LNCAP (cell line): ENCODE data around the gene TELO2.

Experiments used
- TF ChIP-seq, protein P1 (sequence below): fragments of 450-650 bp; IDR thresholded peaks from 2 replicates; pipeline ENCODE4 v1.5.1; 2017; ENCODE audit warnings: mild to moderate bottlenecking

The TELO2 gene

GRCh38 chr16:1511662-1512569, 18.8 kb downstream of the TELO2 start:
- TF ChIP-seq, protein P1, sequence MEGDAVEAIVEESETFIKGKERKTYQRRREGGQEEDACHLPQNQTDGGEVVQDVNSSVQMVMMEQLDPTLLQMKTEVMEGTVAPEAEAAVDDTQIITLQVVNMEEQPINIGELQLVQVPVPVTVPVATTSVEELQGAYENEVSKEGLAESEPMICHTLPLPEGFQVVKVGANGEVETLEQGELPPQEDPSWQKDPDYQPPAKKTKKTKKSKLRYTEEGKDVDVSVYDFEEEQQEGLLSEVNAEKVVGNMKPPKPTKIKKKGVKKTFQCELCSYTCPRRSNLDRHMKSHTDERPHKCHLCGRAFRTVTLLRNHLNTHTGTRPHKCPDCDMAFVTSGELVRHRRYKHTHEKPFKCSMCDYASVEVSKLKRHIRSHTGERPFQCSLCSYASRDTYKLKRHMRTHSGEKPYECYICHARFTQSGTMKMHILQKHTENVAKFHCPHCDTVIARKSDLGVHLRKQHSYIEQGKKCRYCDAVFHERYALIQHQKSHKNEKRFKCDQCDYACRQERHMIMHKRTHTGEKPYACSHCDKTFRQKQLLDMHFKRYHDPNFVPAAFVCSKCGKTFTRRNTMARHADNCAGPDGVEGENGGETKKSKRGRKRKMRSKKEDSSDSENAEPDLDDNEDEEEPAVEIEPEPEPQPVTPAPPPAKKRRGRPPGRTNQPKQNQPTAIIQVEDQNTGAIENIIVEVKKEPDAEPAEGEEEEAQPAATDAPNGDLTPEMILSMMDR = no peak

DNA sequence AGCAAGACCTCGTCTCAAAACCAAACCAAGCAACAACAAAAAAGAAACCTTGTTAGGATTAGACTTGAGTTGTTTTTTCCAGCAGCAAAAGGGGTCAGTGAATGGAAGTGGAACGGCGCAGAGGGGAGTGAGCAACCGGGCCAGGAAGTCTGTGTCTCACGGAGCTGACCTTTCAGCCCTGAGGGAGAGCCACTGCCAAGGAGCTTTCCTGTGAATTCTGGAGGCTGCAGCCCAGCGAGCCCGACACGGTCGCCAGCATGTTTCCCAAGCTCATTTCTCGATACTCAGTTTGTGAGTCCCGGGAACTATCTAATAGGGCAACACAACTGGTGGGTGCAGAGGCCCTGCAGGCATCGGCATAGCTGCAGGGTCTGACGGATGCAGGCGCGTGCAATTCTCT, 19.6 kb downstream of the TELO2 start:
- TF ChIP-seq, protein P1 = no peak

DNA sequence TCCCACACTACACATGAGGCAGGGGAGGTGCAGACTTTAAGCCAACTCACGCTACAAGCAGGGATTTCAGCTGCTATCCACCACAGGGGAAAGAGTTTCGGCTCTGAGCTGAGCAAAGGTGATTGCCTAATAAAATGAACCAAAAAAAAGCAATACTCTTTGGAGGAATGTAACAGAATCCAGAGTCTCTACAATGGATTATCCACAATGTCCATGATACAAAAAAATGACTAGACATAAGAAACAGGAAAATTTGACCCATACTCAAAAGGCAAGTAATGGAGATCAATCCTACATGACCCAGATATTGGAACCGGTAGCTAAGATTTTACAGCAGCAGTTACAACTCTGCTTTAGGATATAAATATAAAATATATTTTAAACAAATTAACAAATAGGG, 21.3 kb downstream of the TELO2 start:
- TF ChIP-seq, protein P1 = no peak

DNA sequence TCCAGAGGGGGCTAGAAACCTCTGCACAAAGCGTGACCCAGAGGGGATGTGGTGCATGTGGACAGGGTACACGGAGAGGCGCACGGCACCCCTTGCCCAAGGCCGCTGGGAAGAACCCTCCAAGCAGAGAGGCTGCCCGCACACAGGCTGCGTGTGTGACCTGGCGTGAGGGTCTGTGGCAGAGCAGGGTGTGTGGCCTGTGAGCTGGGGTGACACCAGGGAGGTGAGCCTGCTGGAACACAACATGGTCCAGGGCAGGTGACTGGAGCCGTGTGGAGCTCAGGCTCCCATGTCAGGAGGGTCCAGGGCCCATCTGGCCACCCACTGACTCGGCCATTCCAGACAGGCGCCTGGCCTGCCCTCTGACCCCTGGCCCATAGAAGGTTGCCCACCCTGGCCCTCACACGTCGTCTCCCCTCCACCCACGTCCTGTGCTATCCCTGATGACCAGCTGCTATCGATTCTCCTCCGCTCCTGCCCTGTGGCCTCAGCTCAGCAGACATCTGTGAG, 25.5 kb downstream of the TELO2 start:
- TF ChIP-seq, protein P1 = no peak

DNA sequence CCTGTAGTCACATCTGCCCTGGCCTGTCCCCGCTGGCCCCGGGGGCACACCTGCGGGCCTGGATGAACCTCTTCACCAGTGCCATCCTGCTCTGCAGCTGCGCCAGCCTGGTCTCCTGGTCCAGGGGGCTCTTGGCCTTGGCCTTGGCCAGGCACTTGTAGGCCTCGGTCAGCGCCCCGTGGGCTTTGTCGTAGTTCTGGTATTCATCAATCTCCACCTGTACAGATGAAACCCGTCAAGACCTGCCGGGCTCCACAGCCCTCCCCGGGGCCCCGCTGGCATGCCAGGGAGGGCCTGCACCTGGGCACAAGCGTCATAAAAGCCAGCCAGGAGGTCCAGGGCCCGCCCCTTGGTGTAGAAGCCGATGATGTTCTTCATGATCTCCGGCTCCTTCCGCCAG, 26.7 kb downstream of the TELO2 start:
- TF ChIP-seq, protein P1 = no peak

- TF ChIP-seq, protein P1 = no peak
Observed at GRCh38 chr16:1520461-1520860, 27.3 kb downstream of the TELO2 start.

DNA sequence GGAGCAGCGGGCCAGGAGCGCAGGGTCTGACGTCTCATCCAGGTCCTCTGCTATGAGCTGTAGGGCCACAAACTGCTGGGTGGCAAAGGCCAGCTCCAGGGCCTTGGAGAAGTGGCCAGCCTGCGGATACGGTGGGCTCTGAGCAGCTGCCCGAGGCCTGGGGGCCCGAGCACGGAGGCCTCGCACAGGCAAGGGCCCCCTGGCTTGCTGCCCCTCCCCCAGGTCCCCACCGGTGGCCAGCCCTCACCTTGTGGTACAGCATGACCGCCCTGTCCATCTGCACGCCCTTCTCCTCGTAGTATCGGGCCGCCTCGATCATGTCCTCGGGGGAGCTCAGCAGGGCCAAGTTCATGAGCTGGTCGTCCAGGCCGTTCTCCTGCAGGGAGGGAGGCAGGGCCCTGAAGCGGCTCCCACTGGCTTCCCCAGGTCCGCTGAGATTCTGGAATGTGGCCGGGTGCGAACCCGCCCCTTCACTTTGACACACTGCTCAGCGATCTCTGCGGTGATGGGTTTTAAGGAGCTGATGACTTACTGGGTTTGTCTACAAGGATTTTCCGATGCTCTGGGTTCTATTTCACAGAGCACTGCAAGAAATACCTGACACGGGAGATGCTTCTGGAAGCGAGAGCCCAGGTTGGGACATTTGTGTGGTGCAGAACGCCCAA, 30.6 kb downstream of the TELO2 start:
- TF ChIP-seq, protein P1 = no peak
